ENCODE data around the gene FARS2.
"Not testable (repeated sequence)": the region's sequence is repeated elsewhere in the genome, so short reads cannot be mapped to it uniquely, and the experiment has no call there.

DNA sequence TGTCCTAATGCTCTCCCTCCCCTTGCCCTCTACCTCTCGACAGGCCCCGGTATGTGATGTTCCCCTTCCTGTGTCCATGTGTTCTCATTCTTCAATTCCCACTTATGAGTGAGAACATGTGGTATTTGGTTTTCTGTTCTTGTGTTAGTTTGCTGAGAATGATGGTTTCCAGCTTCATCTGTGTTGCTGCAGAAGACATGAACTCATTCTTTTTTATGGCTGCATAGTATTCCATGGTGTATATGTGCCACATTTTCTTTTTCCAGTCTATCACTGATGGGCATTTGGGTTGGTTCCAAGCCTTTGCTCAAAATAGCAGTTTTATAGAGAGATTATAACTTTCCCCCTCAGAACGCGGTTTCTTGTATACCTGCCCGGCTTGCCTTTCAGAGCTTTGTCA, 422.4 kb downstream of the FARS2 start:
- TF ChIP-seq POLR2A (IDR thresholded peaks at IDR 0.05): not testable (repeated sequence)
- TF ChIP-seq, protein P1, sequence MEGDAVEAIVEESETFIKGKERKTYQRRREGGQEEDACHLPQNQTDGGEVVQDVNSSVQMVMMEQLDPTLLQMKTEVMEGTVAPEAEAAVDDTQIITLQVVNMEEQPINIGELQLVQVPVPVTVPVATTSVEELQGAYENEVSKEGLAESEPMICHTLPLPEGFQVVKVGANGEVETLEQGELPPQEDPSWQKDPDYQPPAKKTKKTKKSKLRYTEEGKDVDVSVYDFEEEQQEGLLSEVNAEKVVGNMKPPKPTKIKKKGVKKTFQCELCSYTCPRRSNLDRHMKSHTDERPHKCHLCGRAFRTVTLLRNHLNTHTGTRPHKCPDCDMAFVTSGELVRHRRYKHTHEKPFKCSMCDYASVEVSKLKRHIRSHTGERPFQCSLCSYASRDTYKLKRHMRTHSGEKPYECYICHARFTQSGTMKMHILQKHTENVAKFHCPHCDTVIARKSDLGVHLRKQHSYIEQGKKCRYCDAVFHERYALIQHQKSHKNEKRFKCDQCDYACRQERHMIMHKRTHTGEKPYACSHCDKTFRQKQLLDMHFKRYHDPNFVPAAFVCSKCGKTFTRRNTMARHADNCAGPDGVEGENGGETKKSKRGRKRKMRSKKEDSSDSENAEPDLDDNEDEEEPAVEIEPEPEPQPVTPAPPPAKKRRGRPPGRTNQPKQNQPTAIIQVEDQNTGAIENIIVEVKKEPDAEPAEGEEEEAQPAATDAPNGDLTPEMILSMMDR (IDR thresholded peaks at IDR 0.05): not testable (repeated sequence)
